Ishikawa (cell line): ENCODE measurements around the gene APPL2.

Experiments
- CEBPB ChIP-seq: IDR thresholded peaks from 2 replicates; pipeline ENCODE4 v1.6.1; 2012
- CREB1 ChIP-seq: IDR thresholded peaks from 2 replicates; pipeline ENCODE4 v1.6.1; 2012; ENCODE audit warnings: low read depth
- EGR1 ChIP-seq: IDR thresholded peaks from 2 replicates; pipeline ENCODE4 v1.6.1; 2012
- EP300 ChIP-seq: IDR thresholded peaks from 2 replicates; pipeline ENCODE4 v1.6.1; 2012; ENCODE audit warnings: borderline replicate concordance
- FOXM1 ChIP-seq: IDR thresholded peaks from 2 replicates; pipeline ENCODE4 v1.6.1; 2012; ENCODE audit warnings: low read depth, borderline replicate concordance
- MAX ChIP-seq: IDR thresholded peaks from 2 replicates; pipeline ENCODE4 v1.6.1; 2012
- NFIC ChIP-seq: IDR thresholded peaks from 2 replicates; pipeline ENCODE4 v1.6.1; 2012
- RAD21 ChIP-seq: IDR thresholded peaks from 2 replicates; pipeline ENCODE4 v1.6.1; 2012; ENCODE audit warnings: low read depth
- REST ChIP-seq: IDR thresholded peaks from 2 replicates; pipeline ENCODE4 v1.6.1; 2012; ENCODE audit warnings: low read depth, mild to moderate bottlenecking
- TAF1 ChIP-seq: IDR thresholded peaks from 2 replicates; pipeline ENCODE4 v1.6.1; 2012; ENCODE audit warnings: low read depth, mild to moderate bottlenecking
- TCF12 ChIP-seq: IDR thresholded peaks from 2 replicates; pipeline ENCODE4 v1.6.1; 2012; ENCODE audit warnings: low read depth
- TEAD4 ChIP-seq: IDR thresholded peaks from 2 replicates; pipeline ENCODE4 v1.6.1; 2012
- USF1 ChIP-seq: IDR thresholded peaks from 2 replicates; pipeline ENCODE4 v1.6.1; 2012
- YY1 ChIP-seq: IDR thresholded peaks from 2 replicates; pipeline ENCODE4 v1.6.1; 2012; ENCODE audit warnings: low read depth
- ZBTB7A ChIP-seq: IDR thresholded peaks from 2 replicates; pipeline ENCODE4 v1.6.1; 2012; ENCODE audit warnings: low read depth

Gene APPL2

GRCh38 chr12:105138248-105138647 is 97.7 kb downstream of the APPL2 start:
- TF ChIP-seq REST: no peak
- no peak for TF ChIP-seq YY1
- no peak for TF ChIP-seq TEAD4
- no peak for TF ChIP-seq EGR1
- no peak for TF ChIP-seq CREB1
- no peak for TF ChIP-seq FOXM1
- no peak for TF ChIP-seq MAX
- no peak for TF ChIP-seq TAF1
- no peak for TF ChIP-seq CEBPB
- no peak for TF ChIP-seq TCF12
- no peak for TF ChIP-seq RAD21
- no peak for TF ChIP-seq NFIC
- no peak for TF ChIP-seq EP300
- TF ChIP-seq ZBTB7A: no peak
- no peak for TF ChIP-seq USF1
